Measurements from ENCODE around the gene ZNF660.
"Not testable (repeated sequence)": the region's sequence is repeated elsewhere in the genome, so short reads cannot be mapped to it uniquely, and the experiment has no call there.

The ZNF660 gene

DNA sequence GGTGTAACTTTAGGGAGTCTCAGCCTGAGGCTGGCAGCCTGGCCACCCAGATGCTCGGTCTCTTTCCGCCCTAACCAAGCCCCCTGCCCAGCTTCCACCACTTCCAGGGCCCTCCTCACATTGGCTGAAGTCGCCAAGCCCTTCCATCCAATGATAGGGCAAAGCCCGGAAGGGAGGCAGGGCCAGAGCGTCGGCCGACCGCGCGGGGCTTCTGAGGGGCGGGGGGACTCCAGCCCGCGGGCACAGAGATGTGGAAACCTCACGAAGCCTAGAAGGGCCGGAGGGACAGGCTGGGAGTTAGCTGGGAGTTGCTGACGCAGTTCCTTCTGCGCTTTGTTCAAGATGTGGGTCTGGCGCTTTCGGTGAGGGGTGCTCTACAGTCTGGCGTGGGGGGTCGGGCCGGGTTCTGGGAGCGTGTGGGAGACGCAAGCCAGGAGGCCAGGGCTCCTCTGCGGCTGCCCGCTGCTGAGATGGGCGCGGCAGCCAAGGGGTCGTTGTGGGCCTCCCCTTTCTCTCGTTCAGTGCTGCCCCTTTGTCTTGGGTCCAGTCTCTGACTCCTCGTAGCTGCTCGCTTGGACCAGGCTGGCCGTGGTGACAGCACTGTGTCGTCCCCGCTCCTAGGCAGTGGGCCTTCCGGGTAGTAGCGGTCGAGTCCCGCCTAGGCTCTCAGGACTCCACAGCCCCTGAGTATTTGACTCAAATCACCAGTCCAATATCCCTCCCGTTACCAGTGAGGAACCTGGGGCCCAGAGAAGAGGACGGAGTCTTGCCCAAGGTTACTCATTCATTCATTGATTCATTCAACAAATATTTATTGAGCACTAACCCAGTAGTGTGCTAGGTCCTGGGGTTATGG is at the start of gene ZNF660:
ZNF660 (plus strand) TSS at position 319 of the 856 bp plus-strand sequence. CDS start 9,230 bp downstream, outside the sequence.
- peak within 1 kb of the TSS; percentile 47 for H3K4me3 ChIP-seq (replicated peaks; ENCODE audit: low read depth, low read length)
- TF ChIP-seq, protein P1, sequence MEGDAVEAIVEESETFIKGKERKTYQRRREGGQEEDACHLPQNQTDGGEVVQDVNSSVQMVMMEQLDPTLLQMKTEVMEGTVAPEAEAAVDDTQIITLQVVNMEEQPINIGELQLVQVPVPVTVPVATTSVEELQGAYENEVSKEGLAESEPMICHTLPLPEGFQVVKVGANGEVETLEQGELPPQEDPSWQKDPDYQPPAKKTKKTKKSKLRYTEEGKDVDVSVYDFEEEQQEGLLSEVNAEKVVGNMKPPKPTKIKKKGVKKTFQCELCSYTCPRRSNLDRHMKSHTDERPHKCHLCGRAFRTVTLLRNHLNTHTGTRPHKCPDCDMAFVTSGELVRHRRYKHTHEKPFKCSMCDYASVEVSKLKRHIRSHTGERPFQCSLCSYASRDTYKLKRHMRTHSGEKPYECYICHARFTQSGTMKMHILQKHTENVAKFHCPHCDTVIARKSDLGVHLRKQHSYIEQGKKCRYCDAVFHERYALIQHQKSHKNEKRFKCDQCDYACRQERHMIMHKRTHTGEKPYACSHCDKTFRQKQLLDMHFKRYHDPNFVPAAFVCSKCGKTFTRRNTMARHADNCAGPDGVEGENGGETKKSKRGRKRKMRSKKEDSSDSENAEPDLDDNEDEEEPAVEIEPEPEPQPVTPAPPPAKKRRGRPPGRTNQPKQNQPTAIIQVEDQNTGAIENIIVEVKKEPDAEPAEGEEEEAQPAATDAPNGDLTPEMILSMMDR (IDR thresholded peaks at IDR 0.05; ENCODE audit: low read depth, low read length, missing control alignments) = no peak
- DNase-seq (ENCODE audit: extremely low read depth, low read depth) = peak; percentile 19

DNA sequence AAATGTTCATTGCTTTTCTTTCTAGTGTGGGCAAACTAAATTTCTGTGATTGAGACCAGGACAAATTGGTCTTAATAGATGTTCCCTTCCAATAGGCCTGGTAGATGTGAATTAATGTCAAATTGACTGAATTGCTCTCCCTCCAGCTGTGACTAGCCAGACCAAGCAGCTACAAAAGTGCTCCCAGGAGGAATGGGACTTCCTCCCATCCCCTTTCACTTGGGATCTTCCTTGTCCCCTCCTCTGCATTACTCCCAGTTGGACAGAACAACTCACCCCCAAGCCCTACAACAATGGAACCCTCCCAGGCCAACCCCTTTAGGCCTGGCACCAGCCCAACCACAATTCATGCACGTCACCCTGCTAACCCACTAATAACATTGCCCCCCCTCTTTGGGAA is 49.4 kb upstream of the ZNF660 start:
- TF ChIP-seq, protein P1 (IDR thresholded peaks at IDR 0.05; ENCODE audit: low read depth, low read length, missing control alignments) = no peak
- no peak for DNase-seq (ENCODE audit: extremely low read depth, low read depth)
- no peak overlapping the region for H3K4me3 ChIP-seq (replicated peaks; ENCODE audit: low read depth, low read length)

DNA sequence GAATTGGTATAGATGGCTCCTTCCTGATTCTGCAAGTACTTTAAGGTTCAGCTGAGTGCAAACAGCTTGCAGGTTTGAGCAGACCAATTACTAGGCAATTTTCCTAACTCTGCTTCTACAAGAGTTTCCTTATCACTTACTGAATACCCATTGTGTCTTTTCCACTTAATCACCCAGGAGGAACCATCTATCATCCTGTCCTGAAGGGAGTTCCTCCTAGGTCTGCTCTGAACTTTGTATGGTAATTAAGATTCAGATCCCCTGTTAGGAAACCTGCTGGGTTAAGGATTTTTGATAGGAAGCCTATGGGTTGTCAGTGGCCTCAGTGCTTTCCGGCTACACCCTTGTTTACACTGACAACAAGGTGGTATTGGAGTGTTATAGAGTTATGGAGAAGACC is 40.0 kb upstream of the ZNF660 start:
- H3K4me3 ChIP-seq (replicated peaks; ENCODE audit: low read depth, low read length); DNase-seq (ENCODE audit: extremely low read depth, low read depth): not testable (repeated sequence)

DNA sequence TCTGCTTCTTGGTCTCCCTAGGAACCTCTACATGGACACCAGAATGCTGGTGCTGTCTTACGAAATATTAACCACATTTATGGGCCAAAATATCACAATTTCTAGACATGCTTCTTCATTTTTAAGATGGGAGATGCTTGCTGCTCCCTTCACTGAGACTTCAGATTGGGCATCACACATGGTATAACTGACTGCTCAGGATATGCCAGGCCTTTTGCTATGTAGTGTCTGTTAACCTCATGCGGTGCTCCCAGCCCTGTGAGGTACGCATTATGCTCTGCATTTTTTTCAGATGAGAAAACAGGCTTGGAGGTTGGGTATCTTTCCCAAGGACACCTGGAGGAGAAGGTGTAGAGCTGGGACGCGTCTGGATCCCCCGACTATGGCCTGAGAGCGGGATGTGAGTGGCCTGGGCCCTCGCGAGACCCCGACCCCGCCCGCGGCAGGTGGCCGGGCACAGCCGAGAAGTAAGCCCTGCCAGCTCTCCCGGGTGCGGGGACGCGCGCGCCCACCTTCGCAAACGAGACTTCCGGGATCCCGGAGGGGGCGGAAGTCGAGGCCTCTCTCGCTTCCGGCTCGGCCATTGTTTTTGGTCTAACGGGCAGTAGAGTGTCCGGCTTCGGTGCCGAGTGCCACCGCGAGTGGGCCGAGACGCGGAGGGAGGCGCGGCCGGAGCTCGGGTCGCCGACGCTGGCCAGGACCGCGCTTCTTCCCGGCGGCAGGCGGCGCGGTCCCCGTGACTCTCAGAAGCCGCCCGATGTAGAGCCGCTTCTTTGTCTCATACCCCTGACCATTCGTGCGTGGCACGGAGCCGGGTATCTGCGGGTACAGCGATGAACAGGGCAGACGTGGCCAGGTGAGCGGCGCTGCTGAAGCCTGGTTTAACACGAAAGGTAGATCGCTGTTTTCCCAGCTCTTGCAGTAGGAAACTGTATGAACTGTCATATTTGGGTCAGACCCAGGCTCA is 29.9 kb upstream of the ZNF660 start, which contains the start of gene ZKSCAN7:
ZKSCAN7 (plus strand) TSS at position 568 of the 967 bp plus-strand sequence. CDS start 1,855 bp downstream, outside the sequence.
- no peak for DNase-seq (ENCODE audit: extremely low read depth, low read depth)
- H3K4me3 ChIP-seq (replicated peaks; ENCODE audit: low read depth, low read length) = peak within 1 kb of the TSS; percentile 80

DNA sequence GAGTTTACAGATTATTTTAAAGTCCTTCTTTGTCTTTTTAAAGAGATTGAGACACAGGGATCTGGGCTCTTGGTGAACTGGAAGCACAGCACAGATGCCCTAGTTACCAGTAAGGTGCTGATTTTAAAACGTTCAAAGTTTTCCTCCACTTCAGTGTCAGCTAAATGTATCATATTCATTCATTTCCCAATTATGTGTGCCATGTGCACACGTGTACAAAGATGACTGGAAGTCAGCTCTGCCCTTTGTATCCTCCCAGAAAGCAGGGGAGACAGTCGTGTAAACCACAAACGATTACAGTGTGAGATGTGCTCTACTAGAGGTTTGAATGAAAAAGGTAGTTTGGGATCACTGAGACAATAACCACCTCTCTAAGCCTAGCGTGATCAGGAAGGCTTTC is 29.0 kb upstream of the ZNF660 start:
- peak overlapping the region; percentile 80 for H3K4me3 ChIP-seq (replicated peaks; ENCODE audit: low read depth, low read length)
- DNase-seq (ENCODE audit: extremely low read depth, low read depth) = no peak

More for the DNA sequence above, 29.9 kb upstream of the ZNF660 start, which contains the start of gene ZKSCAN7:
- TF ChIP-seq, protein P1 (IDR thresholded peaks at IDR 0.05; ENCODE audit: low read depth, low read length, missing control alignments) = no peak

DNA sequence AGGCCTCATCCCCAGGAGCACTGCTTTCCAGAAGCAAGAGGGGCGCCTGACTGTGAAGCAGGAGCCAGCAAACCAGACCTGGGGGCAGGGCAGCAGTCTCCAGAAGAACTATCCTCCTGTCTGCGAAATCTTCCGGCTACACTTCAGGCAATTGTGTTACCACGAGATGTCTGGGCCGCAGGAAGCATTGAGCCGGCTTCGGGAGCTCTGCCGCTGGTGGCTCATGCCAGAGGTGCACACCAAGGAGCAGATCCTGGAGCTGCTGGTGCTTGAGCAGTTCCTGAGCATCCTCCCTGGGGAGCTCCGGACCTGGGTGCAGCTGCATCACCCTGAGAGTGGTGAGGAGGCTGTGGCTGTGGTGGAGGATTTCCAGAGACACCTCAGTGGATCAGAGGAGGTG is 27.7 kb upstream of the ZNF660 start:
- TF ChIP-seq, protein P1 (IDR thresholded peaks at IDR 0.05; ENCODE audit: low read depth, low read length, missing control alignments) = no peak
- no peak for DNase-seq (ENCODE audit: extremely low read depth, low read depth)
- H3K4me3 ChIP-seq (replicated peaks; ENCODE audit: low read depth, low read length) = no peak overlapping the region

More for the DNA sequence above, 29.0 kb upstream of the ZNF660 start:
- TF ChIP-seq, protein P1 (IDR thresholded peaks at IDR 0.05; ENCODE audit: low read depth, low read length, missing control alignments) = no peak

Measured in HFF-Myc (cell line).